OCI-LY7 (cell line): ENCODE data around the gene UBE2Q2.

Experiments
- CTCF ChIP-seq: fragments of 200-600 bp; sonication (generic); conservative IDR thresholded peaks from 2 replicates; pipeline ENCODE4 v1.5.1; 2014; ENCODE audit warnings: mild to moderate bottlenecking, antibody characterized with exemption, low read length, moderate library complexity, mixed read lengths
- EZH2phosphoT487 ChIP-seq: fragments of 200-600 bp; sonication (generic); IDR thresholded peaks from 2 replicates; pipeline ENCODE4 v1.6.1; 2018; ENCODE audit warnings: low read depth, borderline replicate concordance, mild to moderate bottlenecking, mixed run types, antibody characterized with exemption, low read length, moderate library complexity, mixed read lengths

- TF ChIP-seq CTCF (no peak), EZH2phosphoT487 (no peak)
Measured at GRCh38 chr15:75918135-75918534, 74.9 kb downstream of the UBE2Q2 start.
